GM19438 (cell line): ENCODE data around the gene PLCL1.

Experiments
- ATAC-seq: cut with Tn5 transposase; IDR thresholded peaks from one replicate; pipeline ENCODE4 v1.9.1; 2021; ENCODE audit warnings: low read depth; ENCODE audit not compliant: unreplicated experiment

PLCL1 gene

GRCh38 chr2:197883354-197884032 lies 79.1 kb downstream of the PLCL1 start:
- no peak for ATAC-seq

GRCh38 chr2:197884252-197884651 lies 79.9 kb downstream of the PLCL1 start:
- ATAC-seq, result no peak

- no peak for ATAC-seq
Measured at GRCh38 chr2:197885126-197885525, 80.7 kb downstream of the PLCL1 start.

- no peak for ATAC-seq
Measured at GRCh38 chr2:197885587-197885986, 81.2 kb downstream of the PLCL1 start.

- ATAC-seq, result no peak
Measured at GRCh38 chr2:197888321-197888720, 83.9 kb downstream of the PLCL1 start.

- peak; percentile 92 for ATAC-seq
Measured at GRCh38 chr2:197889041-197889440, 84.6 kb downstream of the PLCL1 start.

GRCh38 chr2:197890168-197890567 lies 85.8 kb downstream of the PLCL1 start:
- ATAC-seq, result no peak

- no peak for ATAC-seq
Measured at GRCh38 chr2:197891897-197892442, 87.6 kb downstream of the PLCL1 start.

- ATAC-seq, result no peak
Measured at GRCh38 chr2:197893403-197894177, 89.2 kb downstream of the PLCL1 start.

GRCh38 chr2:197894751-197895274 lies 90.4 kb downstream of the PLCL1 start:
- ATAC-seq, result no peak

- ATAC-seq, result no peak
Measured at GRCh38 chr2:197897960-197898678, 93.7 kb downstream of the PLCL1 start.

GRCh38 chr2:197904446-197904845 lies 100.1 kb downstream of the PLCL1 start:
- no peak for ATAC-seq

GRCh38 chr2:197908156-197908555 lies 103.8 kb downstream of the PLCL1 start:
- ATAC-seq, result no peak

- ATAC-seq, result no peak
Measured at GRCh38 chr2:197908990-197909776, 104.8 kb downstream of the PLCL1 start.

- no peak for ATAC-seq
Measured at GRCh38 chr2:197911667-197912066, 107.3 kb downstream of the PLCL1 start.

- no peak for ATAC-seq
Measured at GRCh38 chr2:197913084-197913483, 108.7 kb downstream of the PLCL1 start.

- ATAC-seq, result no peak
Measured at GRCh38 chr2:197914778-197915177, 110.4 kb downstream of the PLCL1 start.

- ATAC-seq, result no peak
Measured at GRCh38 chr2:197915548-197916265, 111.3 kb downstream of the PLCL1 start.

GRCh38 chr2:197919487-197919886 lies 115.1 kb downstream of the PLCL1 start:
- no peak for ATAC-seq
